Transverse colon (tissue), 4 donors: Measurements from ENCODE around the gene LRP1-AS.

Experiments used
- EP300 ChIP-seq: sonication (generic); formaldehyde crosslinking; IDR thresholded peaks from one replicate; pipeline ENCODE4 v1.6.1; 2017; ENCODE audit warnings: antibody characterized with exemption, low read depth
- POLR2A ChIP-seq: fragments of 450-650 bp; IDR thresholded peaks from one replicate; pipeline ENCODE4 v1.6.1; 2016; ENCODE audit warnings: antibody characterized with exemption, mild to moderate bottlenecking, moderate library complexity
- POLR2AphosphoS5 ChIP-seq, 3 donors: sonication (generic); formaldehyde crosslinking; IDR thresholded peaks; one replicate each; pipeline ENCODE4 v1.6.1; 2016; ENCODE audit warnings: antibody characterized with exemption in 3 of 3
- TF ChIP-seq, protein P1 (sequence below), 5 experiments: fragments of 200-600 bp in 3 of 5; fragments of 450-650 bp in 2 of 5; sonication (generic) in 3 of 5; IDR thresholded peaks; 1 replicate in 2 of 5; 2 replicates in 3 of 5; pipeline ENCODE4 v1.5.1; 2016 to 2017; ENCODE audit warnings: antibody characterized with exemption in 5 of 5, inconsistent platforms in 3 of 5, mild to moderate bottlenecking in 2 of 5, moderate library complexity in 1 of 5

DNA sequence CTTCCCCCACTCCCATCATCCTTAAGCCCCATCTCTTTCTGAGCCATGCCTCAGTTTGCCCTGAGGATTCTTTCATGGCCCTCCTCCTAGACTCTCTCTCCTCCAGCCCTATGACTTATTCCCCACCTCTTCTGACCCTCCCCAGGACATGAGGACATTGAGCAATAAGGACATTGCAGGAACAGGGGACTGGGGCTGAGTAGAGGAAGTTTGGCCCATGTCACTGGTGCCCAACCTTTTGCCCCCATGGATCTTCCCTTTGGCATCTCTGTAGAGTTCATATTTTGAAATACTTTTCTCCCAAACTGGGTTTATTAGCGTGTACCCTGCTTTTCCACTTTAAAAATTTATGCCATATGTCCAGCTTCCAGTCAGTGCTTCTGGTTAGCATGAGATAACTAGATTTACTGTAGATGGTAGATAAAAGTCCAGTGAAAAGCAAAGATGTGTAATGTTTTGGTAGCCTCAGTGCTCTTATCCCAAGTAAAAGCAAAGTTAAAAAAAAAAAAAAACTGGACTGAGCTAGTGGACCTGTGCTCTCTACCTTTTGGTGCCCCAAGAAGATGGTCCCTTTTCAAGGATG, 6.1 kb upstream of the LRP1-AS start:
- TF ChIP-seq POLR2A (no peak), EP300 (no peak), POLR2AphosphoS5 (IDR thresholded peaks at IDR 0.05) (no peak)
- TF ChIP-seq, protein P1, sequence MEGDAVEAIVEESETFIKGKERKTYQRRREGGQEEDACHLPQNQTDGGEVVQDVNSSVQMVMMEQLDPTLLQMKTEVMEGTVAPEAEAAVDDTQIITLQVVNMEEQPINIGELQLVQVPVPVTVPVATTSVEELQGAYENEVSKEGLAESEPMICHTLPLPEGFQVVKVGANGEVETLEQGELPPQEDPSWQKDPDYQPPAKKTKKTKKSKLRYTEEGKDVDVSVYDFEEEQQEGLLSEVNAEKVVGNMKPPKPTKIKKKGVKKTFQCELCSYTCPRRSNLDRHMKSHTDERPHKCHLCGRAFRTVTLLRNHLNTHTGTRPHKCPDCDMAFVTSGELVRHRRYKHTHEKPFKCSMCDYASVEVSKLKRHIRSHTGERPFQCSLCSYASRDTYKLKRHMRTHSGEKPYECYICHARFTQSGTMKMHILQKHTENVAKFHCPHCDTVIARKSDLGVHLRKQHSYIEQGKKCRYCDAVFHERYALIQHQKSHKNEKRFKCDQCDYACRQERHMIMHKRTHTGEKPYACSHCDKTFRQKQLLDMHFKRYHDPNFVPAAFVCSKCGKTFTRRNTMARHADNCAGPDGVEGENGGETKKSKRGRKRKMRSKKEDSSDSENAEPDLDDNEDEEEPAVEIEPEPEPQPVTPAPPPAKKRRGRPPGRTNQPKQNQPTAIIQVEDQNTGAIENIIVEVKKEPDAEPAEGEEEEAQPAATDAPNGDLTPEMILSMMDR (IDR thresholded peaks at IDR 0.05): no peak
